Colonic mucosa (tissue), 4 donors: ENCODE results near the gene CASQ2. TPM values are rescaled to one million over a fixed set of nuclear protein-coding genes. Genes with fewer than 3 reads are reported as not detected.

Source experiments
- DNase-seq: peaks from one replicate; pipeline ENCODE4 v3.0.0-alpha.2; 2020
- H3K27ac ChIP-seq: fragments of 200-600 bp; one replicate; pipeline ENCODE4 v1.8.0; 2021
- H3K27me3 ChIP-seq: fragments of 200-600 bp; one replicate; pipeline ENCODE4 v1.8.0; 2021
- H3K36me3 ChIP-seq: fragments of 200-600 bp; one replicate; pipeline ENCODE4 v1.8.0; 2021
- H3K4me1 ChIP-seq: fragments of 200-600 bp; one replicate; pipeline ENCODE4 v1.8.0; 2021; ENCODE audit warnings: mild to moderate bottlenecking
- H3K4me3 ChIP-seq: fragments of 200-600 bp; one replicate; pipeline ENCODE4 v1.8.0; 2021
- H3K9ac ChIP-seq, 2 donors: one replicate each; pipeline ENCODE4 v1.7.0; 2013; ENCODE audit warnings: control low read depth in 2 of 2, low read depth in 2 of 2, low read length in 2 of 2
- H3K9me3 ChIP-seq: fragments of 200-600 bp; one replicate; pipeline ENCODE4 v1.8.0; 2021
- CTCF ChIP-seq: fragments of 200-600 bp; IDR thresholded peaks from one replicate; pipeline ENCODE4 v1.8.0; 2022; ENCODE audit warnings: antibody characterized with exemption, mild to moderate bottlenecking
- intact Hi-C: fragments of 100-400 bp; cut with DNase I; formaldehyde crosslinking; loops from one replicate; pipeline ENCODE4 v1.14.1; 2022
- total RNA-seq, 2 donors: library from RNA; stranded (reverse); fragmentation: NEBNext Ultra II Directional in 1 of 2; extraction: Animal tissue kit (Norgen Biotek cat#: 25700) in 1 of 2; gene quantifications; one replicate each; pipeline ENCODE4 v1.2.1, GENCODE V29; 2021
- donor health status: healthy.
- donor health status: DM: no; HTN: no; CAD: no.
- donor health status: DM: no; HTN: no; CAD: no.

Gene CASQ2
- total RNA-seq, 2 donors from 2014 or later: 0.22 to 10.5 TPM

GRCh38 chr1:115685029-115685705, 83.3 kb downstream of the CASQ2 start:
- no peak for TF ChIP-seq CTCF

GRCh38 chr1:115682792-115683191, 85.7 kb downstream of the CASQ2 start:
- no peak for DNase-seq
- intact Hi-C loops: no loop called here

More at GRCh38 chr1:115685029-115685705, 83.3 kb downstream of the CASQ2 start:
- intact Hi-C loops: no loop called here
- Histone ChIP-seq H3K9ac (no peak overlapping the region), H3K4me3 (no peak overlapping the region), H3K4me1 (no peaks in the 10 kb centered on the region), H3K9me3 (no peaks in the 10 kb centered on the region), H3K27ac (no peak overlapping the region), H3K36me3 (no peaks in the 10 kb centered on the region), H3K27me3 (no peaks in the 10 kb centered on the region)
- DNase-seq: no peak

GRCh38 chr1:115680730-115681111, 87.8 kb downstream of the CASQ2 start:
- Histone ChIP-seq H3K4me1 (peaks cover 4% of the 10 kb centered on the region), H3K9ac (no peak overlapping the region), H3K9me3 (no peaks in the 10 kb centered on the region), H3K4me3 (no peak overlapping the region), H3K27ac (no peak overlapping the region), H3K36me3 (no peaks in the 10 kb centered on the region), H3K27me3 (no peaks in the 10 kb centered on the region)
- intact Hi-C loops: no loop called here
- no peak for TF ChIP-seq CTCF
- DNase-seq: no peak

More at GRCh38 chr1:115682792-115683191, 85.7 kb downstream of the CASQ2 start:
- H3K9ac ChIP-seq: no peak overlapping the region
- H3K4me3 ChIP-seq: no peak overlapping the region
- no peaks in the 10 kb centered on the region for H3K4me1 ChIP-seq
- H3K27ac ChIP-seq: no peak overlapping the region
- H3K27me3 ChIP-seq: no peaks in the 10 kb centered on the region
- no peak for TF ChIP-seq CTCF
- no peaks in the 10 kb centered on the region for H3K36me3 ChIP-seq
- no peaks in the 10 kb centered on the region for H3K9me3 ChIP-seq

GRCh38 chr1:115679141-115679611, 89.3 kb downstream of the CASQ2 start:
- no peaks in the 10 kb centered on the region for H3K9me3 ChIP-seq
- H3K4me1 ChIP-seq: peaks cover 4% of the 10 kb centered on the region
- H3K9ac ChIP-seq: peak overlapping the region in 1 of 2 donors; percentile 37
- no peak for TF ChIP-seq CTCF
- no peak overlapping the region for H3K27ac ChIP-seq
- H3K4me3 ChIP-seq: no peak overlapping the region
- no peak for DNase-seq
- no peaks in the 10 kb centered on the region for H3K36me3 ChIP-seq
- intact Hi-C loops: no loop called here
- H3K27me3 ChIP-seq: no peaks in the 10 kb centered on the region

- no peak for DNase-seq
- H3K27ac ChIP-seq: no peak overlapping the region
- intact Hi-C loops: no loop called here
- peaks cover 4% of the 10 kb centered on the region for H3K4me1 ChIP-seq
- no peak for TF ChIP-seq CTCF
- H3K27me3 ChIP-seq: no peaks in the 10 kb centered on the region
- H3K4me3 ChIP-seq: no peak overlapping the region
- no peak overlapping the region for H3K9ac ChIP-seq
- H3K36me3 ChIP-seq: no peaks in the 10 kb centered on the region
- H3K9me3 ChIP-seq: no peaks in the 10 kb centered on the region
These were observed 90.4 kb downstream of the CASQ2 start for GRCh38 chr1:115678141-115678540.
